ENCODE results near the gene SARDH. TPM values are rescaled to one million over a fixed set of nuclear protein-coding genes. Genes with fewer than 3 reads are reported as not detected.

Gene SARDH
- polyA plus RNA-seq, 1 donor from 2014 or later, result not detected

- Histone ChIP-seq H2AFZ (ENCODE audit: low read depth, low read length) (no peak overlapping the region), H4K20me1 (ENCODE audit: insufficient read depth) (no peaks in the 10 kb centered on the region), H3K36me3 (ENCODE audit: insufficient read depth, low read length) (no peaks in the 10 kb centered on the region), H3K27me3 (ENCODE audit: insufficient read depth, low read depth, low read length) (no peaks in the 10 kb centered on the region), H3K27ac (ENCODE audit: low read length) (no peak overlapping the region), H3K9me2 (ENCODE audit: insufficient read depth, low read length) (no peaks in the 10 kb centered on the region), H3K4me2 (ENCODE audit: low read length) (no peak overlapping the region), H3K79me2 (replicated peaks; ENCODE audit: insufficient read depth, low read length) (no peaks in the 10 kb centered on the region), H3F3A (ENCODE audit: insufficient read depth, low read length, poor library complexity, severe bottlenecking) (no peaks in the 10 kb centered on the region), H3K4me3 (ENCODE audit: low read length) (no peak overlapping the region), H3K9me3 (ENCODE audit: low read length) (no peaks in the 10 kb centered on the region), H3K9ac (ENCODE audit: low read length) (no peak overlapping the region)
- TF ChIP-seq EZH2 (IDR thresholded peaks at IDR 0.05; ENCODE audit: borderline replicate concordance, insufficient read depth, low read length, poor library complexity, severe bottlenecking) (no peak), POLR2AphosphoS5 (IDR thresholded peaks at IDR 0.05) (no peak)
Observed at GRCh38 chr9:133738640-133739225, 581 bp upstream of the SARDH start.

- Histone ChIP-seq H3K4me2 (ENCODE audit: low read length) (no peak overlapping the region), H3K4me3 (ENCODE audit: low read length) (no peak overlapping the region), H3K27me3 (ENCODE audit: insufficient read depth, low read depth, low read length) (no peaks in the 10 kb centered on the region), H3K9ac (ENCODE audit: low read length) (no peak overlapping the region), H3K79me2 (replicated peaks; ENCODE audit: insufficient read depth, low read length) (no peaks in the 10 kb centered on the region), H2AFZ (ENCODE audit: low read depth, low read length) (no peak overlapping the region), H3K9me3 (ENCODE audit: low read length) (no peaks in the 10 kb centered on the region), H3K36me3 (ENCODE audit: insufficient read depth, low read length) (no peaks in the 10 kb centered on the region), H3K27ac (ENCODE audit: low read length) (no peak overlapping the region), H3K9me2 (ENCODE audit: insufficient read depth, low read length) (no peaks in the 10 kb centered on the region), H3F3A (ENCODE audit: insufficient read depth, low read length, poor library complexity, severe bottlenecking) (no peaks in the 10 kb centered on the region), H4K20me1 (ENCODE audit: insufficient read depth) (no peaks in the 10 kb centered on the region)
- TF ChIP-seq RAD21 (conservative IDR thresholded peaks at IDR 0.05), result no peak
- TF ChIP-seq EZH2 (IDR thresholded peaks at IDR 0.05; ENCODE audit: borderline replicate concordance, insufficient read depth, low read length, poor library complexity, severe bottlenecking), result no peak
- TF ChIP-seq POLR2AphosphoS5 (IDR thresholded peaks at IDR 0.05), result no peak
- no peak for TF ChIP-seq TAF1 (IDR thresholded peaks at IDR 0.05; ENCODE audit: low read depth)
- TF ChIP-seq MXI1 (conservative IDR thresholded peaks at IDR 0.05; ENCODE audit: poor library complexity, severe bottlenecking), result no peak
- TF ChIP-seq EP300 (conservative IDR thresholded peaks at IDR 0.05; ENCODE audit: poor library complexity, severe bottlenecking), result no peak
- TF ChIP-seq, protein P1, sequence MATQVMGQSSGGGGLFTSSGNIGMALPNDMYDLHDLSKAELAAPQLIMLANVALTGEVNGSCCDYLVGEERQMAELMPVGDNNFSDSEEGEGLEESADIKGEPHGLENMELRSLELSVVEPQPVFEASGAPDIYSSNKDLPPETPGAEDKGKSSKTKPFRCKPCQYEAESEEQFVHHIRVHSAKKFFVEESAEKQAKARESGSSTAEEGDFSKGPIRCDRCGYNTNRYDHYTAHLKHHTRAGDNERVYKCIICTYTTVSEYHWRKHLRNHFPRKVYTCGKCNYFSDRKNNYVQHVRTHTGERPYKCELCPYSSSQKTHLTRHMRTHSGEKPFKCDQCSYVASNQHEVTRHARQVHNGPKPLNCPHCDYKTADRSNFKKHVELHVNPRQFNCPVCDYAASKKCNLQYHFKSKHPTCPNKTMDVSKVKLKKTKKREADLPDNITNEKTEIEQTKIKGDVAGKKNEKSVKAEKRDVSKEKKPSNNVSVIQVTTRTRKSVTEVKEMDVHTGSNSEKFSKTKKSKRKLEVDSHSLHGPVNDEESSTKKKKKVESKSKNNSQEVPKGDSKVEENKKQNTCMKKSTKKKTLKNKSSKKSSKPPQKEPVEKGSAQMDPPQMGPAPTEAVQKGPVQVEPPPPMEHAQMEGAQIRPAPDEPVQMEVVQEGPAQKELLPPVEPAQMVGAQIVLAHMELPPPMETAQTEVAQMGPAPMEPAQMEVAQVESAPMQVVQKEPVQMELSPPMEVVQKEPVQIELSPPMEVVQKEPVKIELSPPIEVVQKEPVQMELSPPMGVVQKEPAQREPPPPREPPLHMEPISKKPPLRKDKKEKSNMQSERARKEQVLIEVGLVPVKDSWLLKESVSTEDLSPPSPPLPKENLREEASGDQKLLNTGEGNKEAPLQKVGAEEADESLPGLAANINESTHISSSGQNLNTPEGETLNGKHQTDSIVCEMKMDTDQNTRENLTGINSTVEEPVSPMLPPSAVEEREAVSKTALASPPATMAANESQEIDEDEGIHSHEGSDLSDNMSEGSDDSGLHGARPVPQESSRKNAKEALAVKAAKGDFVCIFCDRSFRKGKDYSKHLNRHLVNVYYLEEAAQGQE (IDR thresholded peaks at IDR 0.05; ENCODE audit: borderline replicate concordance), result no peak
- TF ChIP-seq SMC3 (conservative IDR thresholded peaks at IDR 0.05; ENCODE audit: poor library complexity), result no peak
- TF ChIP-seq CTCF (IDR thresholded peaks at IDR 0.05; ENCODE audit: poor library complexity, severe bottlenecking), result no peak
Observed at GRCh38 chr9:133737071-133737773, 930 bp downstream of the SARDH start.

Data from neural cell (in vitro differentiated cells).